Smooth muscle cell (in vitro differentiated cells): ENCODE measurements around the gene CD7. TPM values are rescaled to one million over a fixed set of nuclear protein-coding genes. Genes with fewer than 3 reads are reported as not detected.

Experiments
- DNase-seq: peaks from one replicate; lab custom pipeline; 2025; ENCODE audit not compliant: unreplicated experiment; lab: John Stamatoyannopoulos, UW
- H2AFZ ChIP-seq: fragments of 200-600 bp; sonication (generic); 2 replicates; pipeline ENCODE4 v1.6.0; 2016; ENCODE audit warnings: antibody characterized with exemption, low read depth, mild to moderate bottlenecking
- H3F3A ChIP-seq: fragments of 200-600 bp; sonication (generic); 2 replicates; pipeline ENCODE4 v1.6.0; 2017; ENCODE audit warnings: antibody characterized with exemption, low read depth
- H3K27ac ChIP-seq: fragments of 200-600 bp; sonication (generic); 2 replicates; pipeline ENCODE4 v1.5.1; 2016; ENCODE audit warnings: low read depth, mild to moderate bottlenecking
- H3K27me3 ChIP-seq: fragments of 200-600 bp; sonication (generic); 2 replicates; pipeline ENCODE4 v1.6.1; 2016; ENCODE audit warnings: low read depth, mild to moderate bottlenecking
- H3K36me3 ChIP-seq: fragments of 200-600 bp; sonication (generic); 2 replicates; pipeline ENCODE4 v1.5.1; 2016; ENCODE audit warnings: low read depth
- H3K4me1 ChIP-seq: fragments of 200-600 bp; sonication (generic); 2 replicates; pipeline ENCODE4 v1.5.1; 2016; ENCODE audit warnings: low read depth
- H3K4me2 ChIP-seq: fragments of 200-600 bp; sonication (generic); 2 replicates; pipeline ENCODE4 v1.6.0; 2016; ENCODE audit warnings: mild to moderate bottlenecking
- H3K4me3 ChIP-seq: fragments of 200-600 bp; sonication (generic); 2 replicates; pipeline ENCODE4 v1.5.1; 2016; ENCODE audit warnings: mild to moderate bottlenecking
- H3K79me2 ChIP-seq: fragments of 200-600 bp; sonication (generic); 2 replicates; pipeline ENCODE4 v1.6.0; 2016; ENCODE audit warnings: low read depth, mild to moderate bottlenecking
- H3K9ac ChIP-seq: fragments of 200-600 bp; sonication (generic); 2 replicates; pipeline ENCODE4 v1.6.0; 2016; ENCODE audit warnings: low read depth
- H3K9me3 ChIP-seq: fragments of 200-600 bp; sonication (generic); replicated peaks from 2 replicates; pipeline ENCODE4 v1.5.1; 2016; ENCODE audit warnings: low read depth
- H4K20me1 ChIP-seq: fragments of 200-600 bp; sonication (generic); 2 replicates; pipeline ENCODE4 v1.6.0; 2016; ENCODE audit warnings: low read depth
- WGBS: methylation state at CpG from one replicate; pipeline ENCODE4 v1.1.7; 2016; ENCODE audit warnings: low lambda C conversion rate; 5-methylcytosine and 5-hydroxymethylcytosine counted together
- polyA plus RNA-seq: library from polyadenylated mRNA; unstranded; fragments of >200 nt; fragmentation: Nextera tagmentation; extraction: Ambion mirVana; gene quantifications from 2 replicates; pipeline ENCODE4 v1.2.1, GENCODE V29; 2016
- total RNA-seq: library from RNA; depleted of rRNA; stranded (reverse); fragments of >200 nt; gene quantifications from 2 replicates; pipeline ENCODE4 v1.2.3, GENCODE V29; 2014
- TF ChIP-seq, protein P1 (sequence below): fragments of 200-600 bp; sonication (generic); IDR thresholded peaks from 2 replicates; pipeline ENCODE4 v1.5.1; 2017; ENCODE audit warnings: borderline replicate concordance, mild to moderate bottlenecking, antibody characterized with exemption; ENCODE audit not compliant: insufficient read depth, poor library complexity, severe bottlenecking

CD7 gene
- total and polyA plus RNA-seq, 2 experiments from 2014 or later: 0.79 TPM; not detected in 1

DNA sequence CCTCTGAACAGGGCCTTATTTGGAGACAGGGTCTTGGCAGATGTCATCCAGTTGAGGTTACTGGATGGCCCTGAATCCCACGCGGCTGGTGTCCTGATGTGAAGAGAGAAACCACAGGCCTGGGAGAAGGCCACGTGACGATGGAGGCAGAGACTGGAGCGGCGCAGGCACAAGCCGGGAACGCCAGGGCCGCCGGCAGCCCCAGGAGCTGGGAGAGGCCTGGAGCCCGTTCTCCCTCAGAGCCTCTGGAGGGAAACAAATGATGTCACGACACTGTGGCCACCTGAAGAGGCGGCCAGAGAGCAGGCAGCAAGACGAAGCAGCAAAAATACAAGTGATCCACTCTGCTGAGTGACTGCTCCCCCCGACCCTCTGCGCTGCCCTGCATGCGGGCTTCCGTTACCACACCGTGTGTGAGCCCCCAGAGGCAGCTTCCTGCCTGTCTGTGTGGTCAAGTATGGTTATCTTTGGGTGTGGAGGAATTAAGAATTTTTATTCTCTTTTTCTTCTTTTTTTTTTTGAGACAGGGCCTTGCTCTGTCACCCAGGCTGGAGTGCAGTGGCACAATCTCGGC lies 11.6 kb downstream of the CD7 start:
- Histone ChIP-seq H3K27me3 (peaks cover 2% of the 10 kb centered on the region), H3K4me2 (no peak overlapping the region), H3F3A (no peaks in the 10 kb centered on the region), H3K36me3 (no peaks in the 10 kb centered on the region), H3K9me3 (no peaks in the 10 kb centered on the region), H4K20me1 (no peaks in the 10 kb centered on the region), H3K27ac (no peak overlapping the region), H3K79me2 (no peaks in the 10 kb centered on the region), H2AFZ (no peak overlapping the region), H3K9ac (no peak overlapping the region), H3K4me3 (no peak overlapping the region), H3K4me1 (no peaks in the 10 kb centered on the region)
- 87% methylated on average over 15 of the region's 20 CpGs for WGBS
- DNase-seq: no peak
- TF ChIP-seq, protein P1, sequence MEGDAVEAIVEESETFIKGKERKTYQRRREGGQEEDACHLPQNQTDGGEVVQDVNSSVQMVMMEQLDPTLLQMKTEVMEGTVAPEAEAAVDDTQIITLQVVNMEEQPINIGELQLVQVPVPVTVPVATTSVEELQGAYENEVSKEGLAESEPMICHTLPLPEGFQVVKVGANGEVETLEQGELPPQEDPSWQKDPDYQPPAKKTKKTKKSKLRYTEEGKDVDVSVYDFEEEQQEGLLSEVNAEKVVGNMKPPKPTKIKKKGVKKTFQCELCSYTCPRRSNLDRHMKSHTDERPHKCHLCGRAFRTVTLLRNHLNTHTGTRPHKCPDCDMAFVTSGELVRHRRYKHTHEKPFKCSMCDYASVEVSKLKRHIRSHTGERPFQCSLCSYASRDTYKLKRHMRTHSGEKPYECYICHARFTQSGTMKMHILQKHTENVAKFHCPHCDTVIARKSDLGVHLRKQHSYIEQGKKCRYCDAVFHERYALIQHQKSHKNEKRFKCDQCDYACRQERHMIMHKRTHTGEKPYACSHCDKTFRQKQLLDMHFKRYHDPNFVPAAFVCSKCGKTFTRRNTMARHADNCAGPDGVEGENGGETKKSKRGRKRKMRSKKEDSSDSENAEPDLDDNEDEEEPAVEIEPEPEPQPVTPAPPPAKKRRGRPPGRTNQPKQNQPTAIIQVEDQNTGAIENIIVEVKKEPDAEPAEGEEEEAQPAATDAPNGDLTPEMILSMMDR: no peak

DNA sequence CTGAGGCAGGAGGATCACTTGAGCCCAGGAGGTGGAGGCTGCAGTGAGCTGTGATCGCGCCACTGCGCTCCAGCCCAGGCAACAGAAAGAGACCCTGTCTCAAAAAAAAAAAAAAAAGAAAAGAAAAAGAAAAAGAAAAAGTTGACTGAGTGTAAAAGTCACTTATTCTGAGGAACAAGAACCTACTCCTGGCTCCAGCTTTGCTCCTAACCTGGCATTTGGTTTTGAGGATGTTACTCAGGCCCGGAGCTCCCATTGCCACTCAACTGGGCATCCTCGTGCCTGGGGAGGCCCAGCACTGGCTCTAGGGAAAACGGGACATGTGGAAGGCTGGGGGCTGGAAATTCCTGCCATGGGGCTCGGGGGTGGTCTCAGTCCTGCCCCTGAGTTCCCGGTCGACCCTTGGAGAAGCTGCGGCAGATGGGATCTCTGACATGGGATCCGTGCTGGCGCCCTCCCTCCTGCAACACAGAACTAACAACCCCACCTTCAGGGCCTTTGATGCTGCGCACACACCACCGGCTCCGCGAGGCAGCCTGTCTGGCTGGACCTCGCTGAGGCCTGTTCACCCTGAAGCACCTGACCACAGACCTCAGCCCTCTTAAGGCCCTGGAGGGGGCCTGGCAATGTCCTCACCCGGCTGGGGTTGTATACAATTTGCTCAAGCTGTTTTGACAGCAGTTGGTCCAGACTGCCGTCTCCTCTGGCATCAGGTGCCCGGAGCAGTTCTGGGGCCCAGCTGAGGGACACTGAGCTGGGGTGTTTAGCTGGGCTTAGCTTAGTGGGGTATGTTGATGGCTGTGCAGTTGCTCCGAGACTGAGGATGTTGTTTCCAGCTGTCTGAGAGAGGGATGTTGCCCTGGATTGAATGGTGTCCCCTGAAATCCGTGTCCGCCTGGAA lies 12.3 kb downstream of the CD7 start:
- Histone ChIP-seq H3K27me3 (peaks cover 2% of the 10 kb centered on the region), H3K4me1 (no peaks in the 10 kb centered on the region), H3K36me3 (no peaks in the 10 kb centered on the region), H3K9ac (no peak overlapping the region), H2AFZ (no peak overlapping the region), H3K4me2 (no peak overlapping the region), H3K4me3 (no peak overlapping the region), H3K27ac (no peak overlapping the region), H3K79me2 (no peaks in the 10 kb centered on the region), H3F3A (no peaks in the 10 kb centered on the region), H4K20me1 (no peaks in the 10 kb centered on the region), H3K9me3 (no peaks in the 10 kb centered on the region)
- no peak for DNase-seq
- WGBS: 84% methylated on average over 23 of the region's 23 CpGs
- TF ChIP-seq, protein P1: no peak

DNA sequence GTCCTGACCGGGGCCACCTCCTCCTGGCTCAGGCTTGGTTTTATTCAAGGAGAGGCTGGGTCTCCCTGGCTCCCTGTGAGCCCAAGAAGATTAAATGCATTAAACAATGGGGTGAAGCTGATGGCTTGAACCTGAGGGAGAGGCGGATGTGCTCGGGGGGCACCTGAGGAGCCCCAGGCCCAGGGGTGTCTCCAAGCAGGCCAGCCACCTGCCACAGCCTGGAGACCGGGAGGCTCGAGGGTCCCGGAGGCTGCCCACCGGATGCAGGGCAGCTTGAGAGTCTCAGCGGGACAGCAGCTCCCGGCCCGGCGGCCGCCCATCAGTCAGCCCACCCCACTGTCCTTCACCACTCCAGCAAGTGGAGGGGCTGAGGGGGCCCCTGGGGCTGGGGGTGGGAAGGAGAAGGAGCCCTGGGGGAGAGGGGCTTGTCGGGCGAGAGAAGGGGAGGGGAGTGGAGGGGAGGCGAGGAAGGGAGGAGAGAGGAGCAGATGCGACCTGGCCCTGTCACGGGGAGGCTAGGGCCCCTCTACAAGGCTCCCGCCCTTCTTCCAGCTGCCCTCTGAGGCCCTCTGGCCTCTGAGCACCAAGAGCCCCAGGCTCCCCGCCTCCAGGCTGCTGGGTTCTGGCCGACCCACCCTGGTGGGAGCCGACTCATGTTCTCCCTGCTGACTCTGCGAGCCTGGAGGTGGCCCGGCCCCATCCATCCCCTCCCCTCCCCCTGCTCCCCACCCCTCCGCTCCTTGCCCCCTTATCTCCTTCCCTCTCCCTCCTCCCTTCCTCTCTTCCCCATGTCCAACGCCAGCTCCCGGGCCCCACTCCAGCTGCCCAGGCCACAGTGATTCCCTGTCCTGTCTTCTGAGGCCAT lies 13.2 kb downstream of the CD7 start:
- H3K4me2 ChIP-seq: no peak overlapping the region
- no peak overlapping the region for H3K27ac ChIP-seq
- H3K9ac ChIP-seq: no peak overlapping the region
- no peaks in the 10 kb centered on the region for H3K36me3 ChIP-seq
- no peaks in the 10 kb centered on the region for H3K4me1 ChIP-seq
- no peak for DNase-seq
- no peak overlapping the region for H2AFZ ChIP-seq
- no peaks in the 10 kb centered on the region for H3F3A ChIP-seq
- H4K20me1 ChIP-seq: no peaks in the 10 kb centered on the region
- H3K4me3 ChIP-seq: no peak overlapping the region
- H3K9me3 ChIP-seq: no peaks in the 10 kb centered on the region
- H3K27me3 ChIP-seq: no peaks in the 10 kb centered on the region
- 65% methylated on average over 10 of the region's 26 CpGs for WGBS
- no peaks in the 10 kb centered on the region for H3K79me2 ChIP-seq
- TF ChIP-seq, protein P1: no peak
